ENCODE results near the gene MASP2.
"Not testable (repeated sequence)": the region's sequence is repeated elsewhere in the genome, so short reads cannot be mapped to it uniquely, and the experiment has no call there.

MASP2 gene

DNA sequence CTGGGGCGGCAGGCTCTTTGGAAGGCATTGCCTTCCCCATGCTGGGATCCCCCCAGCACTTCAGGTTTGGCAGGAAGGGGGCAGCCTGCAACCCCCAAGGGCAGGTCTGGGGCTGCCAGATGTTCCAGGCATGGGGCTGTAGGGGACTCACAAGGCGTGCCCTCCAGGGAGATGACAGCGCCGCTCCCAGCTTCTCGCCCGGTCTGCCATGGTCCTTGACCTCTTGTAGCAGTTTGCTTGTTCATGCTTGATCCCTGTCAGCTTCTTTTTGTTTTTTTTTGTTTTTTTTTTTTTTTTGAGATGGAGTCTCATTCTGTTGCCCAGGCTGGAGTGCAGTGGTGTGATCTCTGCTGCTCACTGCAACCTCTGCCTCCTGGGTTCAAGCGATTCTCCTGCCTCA lies 56.2 kb downstream of the MASP2 start:
- DNase-seq (ENCODE audit: low read depth, low spot score), result no peak

DNA sequence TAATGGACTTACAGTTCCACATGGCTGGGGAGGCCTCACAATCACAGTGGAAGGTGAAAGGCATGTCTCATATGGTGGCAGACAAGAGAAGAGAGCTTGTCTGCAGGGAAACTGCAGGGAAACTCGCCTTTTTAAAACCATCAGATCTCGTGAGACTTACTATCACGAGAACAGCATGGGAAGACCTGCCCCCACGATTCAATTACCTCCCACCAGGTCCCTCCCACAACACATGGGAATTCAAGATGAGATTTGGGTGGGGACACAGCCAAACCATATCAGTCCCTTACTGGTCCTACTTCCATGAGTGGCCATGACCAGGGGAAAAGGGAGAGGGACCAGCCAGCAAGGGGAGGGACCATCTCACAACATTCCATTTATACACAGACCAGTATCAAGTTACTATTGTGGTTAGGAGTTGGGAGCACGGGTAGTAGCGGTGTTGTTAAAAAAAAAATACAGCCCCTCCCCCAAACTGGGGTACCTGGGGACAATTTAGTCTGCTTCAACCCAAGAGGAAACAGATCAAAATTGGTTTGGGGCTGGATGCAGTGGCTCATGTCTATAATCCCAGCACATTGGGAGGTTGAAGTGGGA lies 57.0 kb downstream of the MASP2 start:
- not testable (repeated sequence) for DNase-seq (ENCODE audit: low read depth, low spot score)

DNA sequence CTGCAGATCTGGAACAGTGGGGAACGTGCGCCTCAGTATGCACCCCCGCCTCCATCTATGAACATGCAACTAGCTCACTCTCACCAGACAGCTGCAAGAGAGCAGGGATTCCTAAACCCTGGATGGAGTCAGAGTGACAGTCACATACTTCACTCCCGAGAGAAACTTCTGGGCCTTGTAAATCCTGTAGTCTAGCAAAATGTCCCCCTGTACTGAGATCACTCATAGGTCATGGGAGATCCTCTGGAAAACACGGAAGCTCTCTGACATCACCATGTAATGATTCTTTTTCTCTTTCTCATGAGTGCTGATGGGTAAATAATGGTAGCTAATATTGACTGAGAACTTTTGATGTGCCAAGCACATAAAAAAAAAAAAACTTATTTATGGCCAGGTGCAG lies 57.9 kb downstream of the MASP2 start:
- DNase-seq (ENCODE audit: low read depth, low spot score), result no peak

DNA sequence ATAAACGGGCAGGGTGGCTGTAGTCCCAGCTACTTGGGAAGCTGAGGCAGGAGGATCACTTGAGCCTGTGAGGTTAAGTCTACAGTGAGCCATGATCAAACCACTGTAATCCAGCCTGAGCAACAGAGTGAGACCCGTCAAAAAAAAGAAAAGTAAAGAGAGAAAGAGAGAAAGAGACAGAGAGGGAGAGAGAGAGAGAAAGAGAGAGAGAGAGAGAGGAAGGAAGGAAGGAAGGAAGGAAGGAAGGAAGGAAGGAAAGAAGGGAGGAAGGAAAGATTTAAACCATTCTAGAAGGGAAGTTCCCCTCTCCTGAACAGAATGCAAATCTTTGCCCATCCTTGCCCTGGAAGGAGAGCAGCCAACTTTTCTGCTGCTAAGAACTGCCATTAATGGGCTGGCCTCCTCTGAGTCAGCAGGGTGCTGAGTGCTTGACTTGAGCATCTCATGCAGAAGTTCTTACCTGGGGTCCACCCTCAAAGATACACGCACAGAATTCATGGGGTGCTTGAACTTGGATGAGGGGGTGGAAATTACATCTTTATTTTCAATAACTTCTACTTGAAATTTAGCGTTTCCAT lies 59.1 kb downstream of the MASP2 start:
- DNase-seq (ENCODE audit: low read depth, low spot score), result no peak

DNA sequence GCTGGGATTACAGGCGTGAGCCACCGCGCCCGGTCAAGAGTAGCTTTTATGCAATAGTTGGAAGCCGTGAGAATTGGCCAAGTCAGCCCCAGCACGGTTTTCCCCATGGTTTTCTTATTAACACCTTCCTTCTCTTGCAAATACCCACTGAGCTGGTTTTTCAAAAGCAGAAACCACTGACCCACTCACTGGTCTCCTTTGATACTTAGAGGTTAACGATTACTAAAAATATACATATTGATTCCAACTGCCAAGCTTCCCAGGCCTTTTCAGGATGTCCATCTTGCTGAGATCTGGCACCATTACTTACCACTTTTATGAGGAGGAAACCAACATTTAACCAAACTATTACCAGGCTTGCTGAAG lies 60.5 kb downstream of the MASP2 start:
- DNase-seq (ENCODE audit: low read depth, low spot score), result no peak

DNA sequence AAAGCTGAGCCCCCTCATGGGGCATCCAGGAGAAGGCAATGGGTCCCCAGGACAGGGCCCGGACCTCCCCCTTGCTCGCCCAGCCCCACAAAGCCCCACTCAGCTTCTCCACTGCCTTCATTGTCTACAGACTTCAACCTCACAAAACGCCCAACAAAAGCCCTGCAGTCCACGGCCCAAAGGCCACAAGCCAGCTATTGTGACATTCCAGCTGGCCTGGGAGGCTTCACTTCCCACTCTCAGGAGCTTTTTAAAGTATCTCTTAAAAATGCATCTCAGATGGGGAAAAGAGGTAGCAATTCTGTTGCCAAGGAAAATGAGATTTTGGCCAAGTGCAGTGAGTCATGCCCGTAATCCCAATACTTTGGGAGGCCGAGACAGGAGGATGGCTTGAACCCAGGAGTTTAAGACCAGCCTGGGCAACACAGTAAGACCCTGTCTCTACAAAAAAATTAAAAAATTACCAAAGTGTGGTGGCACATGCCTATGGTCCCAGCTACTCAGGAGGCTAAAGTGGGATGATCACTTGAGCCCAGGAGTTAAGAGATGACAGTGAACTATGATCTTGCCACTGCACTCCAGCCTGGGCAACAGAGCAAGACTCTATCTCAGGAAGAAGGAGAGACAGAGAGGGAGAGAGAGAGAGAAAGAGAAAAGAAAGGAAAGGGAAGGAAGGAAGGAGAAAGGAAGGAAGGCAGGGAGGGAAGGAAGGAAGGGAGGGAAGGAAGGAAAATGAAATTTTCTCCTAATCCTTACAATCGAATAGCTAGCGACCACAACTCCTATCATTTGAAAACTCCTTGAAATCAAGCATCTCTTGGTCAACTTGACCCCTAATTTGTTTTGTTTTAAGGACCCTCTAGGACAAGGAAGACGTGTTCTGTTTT lies 66.0 kb downstream of the MASP2 start:
- DNase-seq (ENCODE audit: low read depth, low spot score), result no peak

DNA sequence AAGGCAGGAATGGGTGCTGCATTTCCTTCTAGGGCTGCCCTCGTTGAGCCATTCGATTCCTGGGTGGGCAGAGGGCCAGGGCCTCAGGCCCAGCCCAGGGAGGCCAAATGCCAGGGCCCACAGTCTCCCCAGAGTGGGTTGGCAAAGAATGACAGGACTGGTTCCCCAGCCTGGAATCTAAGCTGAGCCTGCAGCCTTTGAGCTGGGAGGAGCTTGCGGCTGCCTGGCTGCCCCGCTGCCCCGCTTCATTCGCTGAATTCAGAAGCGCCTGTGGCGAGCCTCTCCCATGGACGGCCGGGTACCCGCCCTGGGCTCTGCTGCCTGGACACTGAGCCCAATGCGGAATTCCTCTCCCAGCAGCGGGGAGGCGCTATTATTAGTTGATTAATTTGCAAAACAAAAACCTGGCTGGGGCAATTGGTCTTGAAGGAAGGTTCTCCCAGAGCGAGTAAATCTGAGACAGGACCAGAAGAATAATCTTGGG lies 66.9 kb downstream of the MASP2 start:
- DNase-seq (ENCODE audit: low read depth, low spot score), result no peak

DNA sequence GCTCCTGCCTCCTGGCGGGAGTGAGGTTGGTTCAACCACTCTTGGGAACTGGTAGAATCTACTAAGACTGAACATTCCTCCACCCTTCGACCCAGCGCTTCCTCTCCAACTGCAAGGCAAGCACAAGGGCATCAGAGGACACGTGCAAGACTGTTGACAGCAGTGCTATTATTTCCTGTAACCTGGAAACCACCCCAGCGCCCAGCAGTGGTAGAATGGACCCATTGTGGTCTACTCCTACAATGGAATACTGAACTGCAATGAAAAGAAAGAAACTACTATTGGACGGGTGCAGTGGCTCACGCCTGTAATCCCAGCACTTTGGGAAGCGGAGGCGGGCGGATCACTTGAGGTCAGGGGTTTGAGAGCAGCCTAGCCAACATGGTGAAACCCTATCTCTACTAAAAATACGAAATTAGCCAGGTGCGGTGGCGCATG lies 67.5 kb downstream of the MASP2 start:
- DNase-seq (ENCODE audit: low read depth, low spot score), result no peak

DNA sequence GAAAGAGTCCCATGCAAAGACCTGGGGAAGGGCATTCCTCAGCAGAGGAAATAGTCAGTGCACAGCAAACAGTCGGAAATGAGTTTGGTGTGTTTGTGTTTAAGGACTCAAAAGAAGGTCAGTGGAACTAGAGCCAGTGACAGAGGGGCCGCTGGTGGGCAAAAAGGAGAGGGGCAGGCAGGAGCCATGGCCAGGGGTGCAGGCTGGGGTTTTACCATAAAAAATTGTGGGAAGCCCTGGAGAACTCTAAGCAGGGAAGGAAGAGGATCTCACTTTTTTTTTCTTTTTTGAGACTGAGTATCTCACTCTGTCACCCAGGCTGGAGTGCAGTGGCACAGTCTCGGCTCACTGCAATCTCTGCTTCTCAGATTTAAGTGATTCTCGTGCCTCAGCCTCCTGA lies 68.3 kb downstream of the MASP2 start:
- DNase-seq (ENCODE audit: low read depth, low spot score), result no peak

Measured in activated CD4-positive, CD25-positive, alpha-beta regulatory T cell treated with anti-CD3 and anti-CD28 coated beads, Interleukin-2, amount 50 U/mL, for 16 hours (primary cell).